Tibial artery (tissue), 4 donors: ENCODE data around the gene CNGA1.
"Not testable (repeated sequence)": the region's sequence is repeated elsewhere in the genome, so short reads cannot be mapped to it uniquely, and the experiment has no call there.

Source experiments
- DNase-seq, 2 donors: peaks; one replicate each; pipeline ENCODE4 v3.0.0-alpha.2; 2019
- H3K27ac ChIP-seq, 2 donors: fragments of 200-600 bp; sonication (generic) in 1 of 2; 1 replicate in 1 of 2; 2 replicates in 1 of 2; pipeline ENCODE4 v1.5.1; 2018 to 2019; ENCODE audit warnings: mild to moderate bottlenecking in 1 of 2
- H3K27me3 ChIP-seq, 2 donors: fragments of 200-600 bp; sonication (generic) in 1 of 2; one replicate each; pipeline versions ENCODE4 v1.5.1 to v1.6.0; 2016 to 2019
- H3K36me3 ChIP-seq, 3 donors: fragments of 200-600 bp; sonication (generic) in 2 of 3; one replicate each; pipeline ENCODE4 v1.5.1; 2016 to 2019; ENCODE audit warnings: mild to moderate bottlenecking in 2 of 3
- H3K4me1 ChIP-seq, 4 donors: fragments of 200-600 bp; sonication (generic) in 2 of 4; 1 replicate in 3 of 4; 2 replicates in 1 of 4; pipeline ENCODE4 v1.5.1; 2016 to 2019
- H3K4me3 ChIP-seq, 2 donors: fragments of 200-600 bp; sonication (generic) in 1 of 2; 1 replicate in 1 of 2; 2 replicates in 1 of 2; pipeline ENCODE4 v1.5.1; 2018 to 2019; ENCODE audit warnings: mild to moderate bottlenecking in 2 of 2
- H3K9me3 ChIP-seq, 3 donors: fragments of 200-600 bp; sonication (generic) in 1 of 3; one replicate each; pipeline ENCODE4 v1.5.1; 2016 to 2019
- intact Hi-C: fragments of 100-400 bp; cut with DNase I; formaldehyde crosslinking; loops from one replicate; pipeline ENCODE4 v1.15.0; 2023; ENCODE audit warnings: low total_unique reads
- TF ChIP-seq, protein P1 (sequence below), 2 experiments: fragments of 200-600 bp in 1 of 2; fragments of 450-650 bp in 1 of 2; IDR thresholded peaks; one replicate each; pipeline ENCODE4 v1.5.1; 2017 to 2019; ENCODE audit warnings: antibody characterized with exemption in 2 of 2, mild to moderate bottlenecking in 1 of 2, moderate library complexity in 1 of 2

The CNGA1 gene

DNA sequence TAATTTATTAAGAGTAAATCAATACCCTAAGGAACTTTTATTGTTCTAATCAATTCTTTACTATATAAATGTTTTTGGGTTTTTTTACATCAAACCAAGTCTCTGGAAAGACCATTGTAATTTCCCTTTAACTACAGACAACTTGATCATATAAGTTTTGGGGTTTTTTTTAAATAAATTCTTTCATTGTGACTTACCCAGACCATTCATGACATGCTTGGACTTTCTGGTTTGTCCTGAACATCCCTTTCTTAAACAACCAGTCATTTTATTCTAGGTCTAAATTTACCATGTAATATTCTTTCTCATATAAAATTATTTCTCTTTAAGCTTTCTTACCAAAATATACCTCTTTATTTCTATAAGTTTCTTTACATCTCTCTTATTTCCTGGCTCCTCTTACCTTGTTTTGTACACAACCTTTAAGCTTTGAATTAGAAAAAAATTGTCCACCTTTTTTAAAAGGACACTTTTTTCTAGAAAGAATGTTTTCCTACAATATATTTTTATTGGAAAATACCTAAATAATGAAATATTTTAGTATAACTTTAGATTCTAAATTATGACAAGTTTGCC lies 8.4 kb downstream of the CNGA1 start:
- Histone ChIP-seq H3K4me3 (no peak overlapping the region), H3K9me3 (peaks cover 0 to 4% (median 0%) of the 10 kb centered on the region in 3 donors), H3K36me3 (no peaks in the 10 kb centered on the region), H3K27ac (no peak overlapping the region), H3K4me1 (no peaks in the 10 kb centered on the region), H3K27me3 (no peaks in the 10 kb centered on the region)
- intact Hi-C loops, result no loop called here
- TF ChIP-seq, protein P1, sequence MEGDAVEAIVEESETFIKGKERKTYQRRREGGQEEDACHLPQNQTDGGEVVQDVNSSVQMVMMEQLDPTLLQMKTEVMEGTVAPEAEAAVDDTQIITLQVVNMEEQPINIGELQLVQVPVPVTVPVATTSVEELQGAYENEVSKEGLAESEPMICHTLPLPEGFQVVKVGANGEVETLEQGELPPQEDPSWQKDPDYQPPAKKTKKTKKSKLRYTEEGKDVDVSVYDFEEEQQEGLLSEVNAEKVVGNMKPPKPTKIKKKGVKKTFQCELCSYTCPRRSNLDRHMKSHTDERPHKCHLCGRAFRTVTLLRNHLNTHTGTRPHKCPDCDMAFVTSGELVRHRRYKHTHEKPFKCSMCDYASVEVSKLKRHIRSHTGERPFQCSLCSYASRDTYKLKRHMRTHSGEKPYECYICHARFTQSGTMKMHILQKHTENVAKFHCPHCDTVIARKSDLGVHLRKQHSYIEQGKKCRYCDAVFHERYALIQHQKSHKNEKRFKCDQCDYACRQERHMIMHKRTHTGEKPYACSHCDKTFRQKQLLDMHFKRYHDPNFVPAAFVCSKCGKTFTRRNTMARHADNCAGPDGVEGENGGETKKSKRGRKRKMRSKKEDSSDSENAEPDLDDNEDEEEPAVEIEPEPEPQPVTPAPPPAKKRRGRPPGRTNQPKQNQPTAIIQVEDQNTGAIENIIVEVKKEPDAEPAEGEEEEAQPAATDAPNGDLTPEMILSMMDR (IDR thresholded peaks at IDR 0.05), result no peak
- DNase-seq, result no peak

- no peak for DNase-seq
- Histone ChIP-seq H3K4me1 (no peaks in the 10 kb centered on the region), H3K4me3 (no peak overlapping the region), H3K27ac (no peak overlapping the region), H3K36me3 (no peaks in the 10 kb centered on the region), H3K9me3 (peaks cover 0 to 4% (median 0%) of the 10 kb centered on the region in 3 donors), H3K27me3 (no peaks in the 10 kb centered on the region)
- TF ChIP-seq, protein P1 (IDR thresholded peaks at IDR 0.05), result no peak
- intact Hi-C loops, result no loop called here
These were observed 10.7 kb downstream of the CNGA1 start for GRCh38 chr4:48005781-48006180.

DNA sequence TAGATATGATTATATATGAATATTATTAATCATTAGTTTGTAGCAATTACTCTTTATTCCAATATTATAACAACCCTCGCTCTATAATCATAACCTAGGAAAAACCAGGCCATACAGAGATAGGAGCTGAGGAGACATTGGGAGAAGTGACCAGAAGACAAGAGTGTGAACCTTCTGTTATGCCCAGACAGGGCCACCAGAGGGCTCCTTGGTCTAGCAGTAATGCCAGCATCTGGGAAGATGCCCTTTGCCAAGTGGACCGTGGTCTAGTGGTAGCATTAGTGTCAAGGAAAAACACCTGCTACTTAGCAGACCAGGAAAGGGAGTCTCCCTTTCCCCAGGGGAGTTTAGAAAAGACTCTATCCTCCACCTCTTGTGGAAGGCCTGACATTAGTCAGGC lies 12.9 kb downstream of the CNGA1 start:
- intact Hi-C loops, result loop anchor here (5.0 kb wide), 1 partner anchor 84 kb away; no protein-coding TSS in a partner anchor
- TF ChIP-seq, protein P1 (IDR thresholded peaks at IDR 0.05), result peak in 1 of 2 experiments; percentile 45
- H3K36me3 ChIP-seq, H3K27ac ChIP-seq, H3K4me3 ChIP-seq, H3K27me3 ChIP-seq, H3K4me1 ChIP-seq: not testable (repeated sequence)
- DNase-seq, result peak in 1 of 2 donors; percentile 22
- peaks cover 0 to 12% (median 0%) of the 10 kb centered on the region in 3 donors for H3K9me3 ChIP-seq

DNA sequence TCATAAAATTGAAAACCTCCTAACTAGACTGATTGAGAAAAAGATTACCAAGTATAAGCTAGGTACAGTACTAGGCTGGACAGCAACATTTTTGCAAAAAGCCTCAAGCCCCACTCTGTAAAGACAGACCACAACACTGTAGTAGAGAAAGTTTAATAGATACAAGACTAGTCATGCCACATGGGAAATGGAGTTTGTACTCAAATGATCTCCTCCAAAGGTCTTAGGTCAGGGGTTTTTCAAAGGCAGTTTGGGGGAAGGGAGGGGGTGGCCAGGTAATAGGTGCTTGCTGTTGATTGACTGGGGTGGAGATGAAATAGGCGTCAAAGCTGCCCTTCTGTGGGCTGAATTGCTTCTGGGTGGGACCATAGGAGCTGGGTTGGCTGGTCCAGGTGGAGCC lies 14.2 kb downstream of the CNGA1 start:
- intact Hi-C loops, result loop anchor here (5.0 kb wide), 1 partner anchor 85 kb away; no protein-coding TSS in a partner anchor
- Histone ChIP-seq H3K27ac (no peak overlapping the region), H3K36me3 (no peaks in the 10 kb centered on the region), H3K4me1 (no peaks in the 10 kb centered on the region), H3K9me3 (peaks cover 0 to 12% (median 0%) of the 10 kb centered on the region in 3 donors), H3K27me3 (no peaks in the 10 kb centered on the region), H3K4me3 (no peak overlapping the region)
- DNase-seq, result no peak
- TF ChIP-seq, protein P1 (IDR thresholded peaks at IDR 0.05), result no peak

DNA sequence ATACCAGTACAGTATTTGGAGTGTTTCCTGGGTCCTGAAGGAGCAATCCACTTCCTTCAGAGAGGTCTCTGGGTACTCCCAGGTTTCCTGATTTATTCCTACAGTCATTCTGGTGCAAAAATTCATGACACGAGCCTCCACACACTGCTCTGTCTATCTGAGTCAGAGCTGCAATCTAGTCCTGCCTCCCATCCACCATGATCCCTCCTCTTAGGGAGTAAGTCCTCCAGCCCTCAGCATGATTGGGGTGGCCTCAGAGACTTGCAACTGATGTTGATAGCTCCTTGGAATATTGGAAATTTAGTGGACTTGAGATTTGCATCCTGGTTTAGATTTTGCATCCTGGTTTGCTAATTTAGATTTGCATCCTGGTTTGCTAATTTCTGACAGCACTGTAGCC lies 20.5 kb downstream of the CNGA1 start:
- H3K27me3 ChIP-seq, result no peaks in the 10 kb centered on the region
- H3K27ac ChIP-seq, result no peak overlapping the region
- no peaks in the 10 kb centered on the region for H3K4me1 ChIP-seq
- H3K36me3 ChIP-seq, result no peaks in the 10 kb centered on the region
- intact Hi-C loops, result no loop called here
- no peak for DNase-seq
- TF ChIP-seq, protein P1 (IDR thresholded peaks at IDR 0.05), result no peak
- H3K4me3 ChIP-seq, result no peak overlapping the region
- peaks cover 0 to 12% (median 0%) of the 10 kb centered on the region in 3 donors for H3K9me3 ChIP-seq

GRCh38 chr4:47992475-47992874 lies 24.0 kb downstream of the CNGA1 start:
- intact Hi-C loops, H3K4me1 ChIP-seq, H3K27me3 ChIP-seq, H3K4me3 ChIP-seq, H3K36me3 ChIP-seq, H3K27ac ChIP-seq, DNase-seq: not testable (repeated sequence)
- peaks cover 0 to 11% (median 8%) of the 10 kb centered on the region in 3 donors for H3K9me3 ChIP-seq
